ENCODE measurements around the gene FSHR.

DNA sequence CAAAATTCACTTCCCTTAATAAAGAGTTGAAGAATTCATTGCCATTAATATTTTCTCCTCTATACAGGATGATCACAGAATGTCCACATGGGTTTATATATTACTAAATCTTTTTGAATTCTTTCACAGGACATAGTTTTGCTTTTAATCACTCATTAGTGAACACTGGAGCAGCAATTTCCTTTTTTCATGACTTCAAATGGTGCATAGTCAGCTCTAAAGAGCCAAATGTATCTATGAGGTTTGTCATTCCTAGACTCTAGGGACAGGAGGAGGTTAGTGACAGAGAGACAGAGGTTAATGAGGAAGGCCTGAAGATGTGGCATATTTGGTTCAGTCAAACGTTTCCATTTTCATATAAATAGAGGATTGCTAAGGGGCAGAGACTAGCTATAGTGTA lies 111.8 kb downstream of the FSHR start:
- TF ChIP-seq CTCF (IDR thresholded peaks at IDR 0.05; ENCODE audit: low read depth, low read length) (no peak), POLR2A (IDR thresholded peaks at IDR 0.05; ENCODE audit: extremely low read depth, insufficient read length) (no peak), MAX (IDR thresholded peaks at IDR 0.05; ENCODE audit: low read depth, low read length) (no peak), MYC (IDR thresholded peaks at IDR 0.05; ENCODE audit: low read depth, low read length) (no peak)
